PFSK-1 (cell line): ENCODE results near the gene FAF1.

Experiments used
- POLR2AphosphoS5 ChIP-seq: IDR thresholded peaks from 2 replicates; pipeline ENCODE4 v1.6.1; 2012; ENCODE audit warnings: low read depth, mild to moderate bottlenecking, control low read depth, low read length, moderate library complexity
- SIN3A ChIP-seq: IDR thresholded peaks from 2 replicates; pipeline ENCODE4 v1.6.1; 2012; ENCODE audit warnings: mild to moderate bottlenecking, low read length, moderate library complexity, borderline replicate concordance; ENCODE audit not compliant: insufficient read depth
- TAF1 ChIP-seq: IDR thresholded peaks from 2 replicates; pipeline ENCODE4 v1.6.1; 2012; ENCODE audit warnings: low read length, control low read depth, borderline replicate concordance; ENCODE audit not compliant: insufficient read depth

GRCh38 chr1:50490640-50491039, 469.4 kb downstream of the FAF1 start:
- TF ChIP-seq POLR2AphosphoS5 = no peak
- no peak for TF ChIP-seq SIN3A
- TF ChIP-seq TAF1 = no peak
